ENCODE results near the gene ZBTB18. TPM values are rescaled to one million over a fixed set of nuclear protein-coding genes. Genes with fewer than 3 reads are reported as not detected.

Gene ZBTB18
- total RNA-seq, 1 experiment from 2014 or later: 12.1 TPM

DNA sequence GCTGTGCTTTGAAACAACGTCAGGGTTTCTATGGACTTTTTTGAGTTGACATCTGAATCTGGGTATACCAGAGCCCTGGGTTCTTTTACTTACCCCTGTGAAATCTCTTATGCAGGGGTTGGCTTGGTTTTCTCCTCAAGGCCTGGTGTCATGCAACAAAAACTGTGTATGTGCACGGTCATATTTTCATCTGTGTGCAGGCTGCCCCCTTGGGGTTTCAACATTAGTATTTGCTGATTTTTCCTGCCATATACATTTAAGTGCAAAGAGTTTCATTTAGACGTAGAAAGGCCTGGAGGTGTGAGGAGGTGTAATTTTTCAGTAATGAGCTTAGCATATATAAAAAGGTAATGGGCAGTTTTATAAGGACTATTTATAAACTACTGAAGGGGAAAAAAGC, 22.0 kb upstream of the ZBTB18 start:
- Histone ChIP-seq H3K9ac (ENCODE audit: extremely low read depth, insufficient read length, low read length) (no peak overlapping the region), H3K79me1 (ENCODE audit: insufficient read depth, low read depth, low read length, poor library complexity, severe bottlenecking) (no peaks in the 10 kb centered on the region), H3K56ac (ENCODE audit: insufficient read length, low read depth, low read length) (no peak overlapping the region), H3K23me2 (ENCODE audit: insufficient read length, low read depth, low read length, poor library complexity, severe bottlenecking) (no peaks in the 10 kb centered on the region), H3K4me1 (ENCODE audit: insufficient read depth, low read length) (no peaks in the 10 kb centered on the region), H2AK5ac (ENCODE audit: insufficient read length, low read length) (no peak overlapping the region), H4K5ac (ENCODE audit: insufficient read length, low read depth, low read length) (no peak overlapping the region), H3K4ac (ENCODE audit: low read depth, low read length) (no peak overlapping the region), H3K14ac (ENCODE audit: insufficient read depth, low read length) (no peak overlapping the region), H2BK120ac (ENCODE audit: low read depth, low read length, poor library complexity, severe bottlenecking) (no peak overlapping the region), H2BK15ac (ENCODE audit: low read depth, low read length) (no peak overlapping the region), H3K27me3 (ENCODE audit: insufficient read depth, low read length) (no peaks in the 10 kb centered on the region), H3T11ph (ENCODE audit: low read length) (no peak overlapping the region), H3K18ac (ENCODE audit: insufficient read length, low read depth, low read length) (no peak overlapping the region), H3K27ac (ENCODE audit: insufficient read length, low read depth, low read length) (no peak overlapping the region), H3K9me3 (ENCODE audit: control insufficient read depth, low read depth, low read length) (no peaks in the 10 kb centered on the region), H2BK5ac (ENCODE audit: insufficient read length, low read length) (no peak overlapping the region), H4K20me1 (ENCODE audit: control insufficient read depth, insufficient read depth, insufficient read length) (no peaks in the 10 kb centered on the region), H4K8ac (replicated peaks; ENCODE audit: insufficient read length, low read depth, low read length) (no peak overlapping the region), H3K23ac (ENCODE audit: insufficient read length, low read depth, low read length) (no peak overlapping the region), H2AFZ (ENCODE audit: low read length) (no peak overlapping the region), H3K4me2 (ENCODE audit: insufficient read depth, insufficient read length, low read length) (no peak overlapping the region), H4K91ac (ENCODE audit: insufficient read length, low read depth, low read length) (no peak overlapping the region), H3K79me2 (ENCODE audit: insufficient read depth, low read length) (no peaks in the 10 kb centered on the region), H2BK12ac (ENCODE audit: insufficient read length, low read depth, low read length) (no peak overlapping the region), H2BK20ac (ENCODE audit: low read depth, low read length, poor library complexity, severe bottlenecking) (no peak overlapping the region)
- Mint-ChIP-seq H3K9me3 (no peaks in the 10 kb centered on the region), H3K36me3 (ENCODE audit: insufficient read depth in 1 of 3, low read depth in 3 of 3) (no peaks in the 10 kb centered on the region), H3K4me3 (no peak overlapping the region), H3K27ac (no peak overlapping the region), H3K4me1 (peaks cover 0 to 10% of the 10 kb centered on the region in 2 experiments; a peak in 2 of 4 replicates), H3K27me3 (ENCODE audit: low read depth) (peaks cover 2% of the 10 kb centered on the region)
- TF ChIP-seq, protein P1, sequence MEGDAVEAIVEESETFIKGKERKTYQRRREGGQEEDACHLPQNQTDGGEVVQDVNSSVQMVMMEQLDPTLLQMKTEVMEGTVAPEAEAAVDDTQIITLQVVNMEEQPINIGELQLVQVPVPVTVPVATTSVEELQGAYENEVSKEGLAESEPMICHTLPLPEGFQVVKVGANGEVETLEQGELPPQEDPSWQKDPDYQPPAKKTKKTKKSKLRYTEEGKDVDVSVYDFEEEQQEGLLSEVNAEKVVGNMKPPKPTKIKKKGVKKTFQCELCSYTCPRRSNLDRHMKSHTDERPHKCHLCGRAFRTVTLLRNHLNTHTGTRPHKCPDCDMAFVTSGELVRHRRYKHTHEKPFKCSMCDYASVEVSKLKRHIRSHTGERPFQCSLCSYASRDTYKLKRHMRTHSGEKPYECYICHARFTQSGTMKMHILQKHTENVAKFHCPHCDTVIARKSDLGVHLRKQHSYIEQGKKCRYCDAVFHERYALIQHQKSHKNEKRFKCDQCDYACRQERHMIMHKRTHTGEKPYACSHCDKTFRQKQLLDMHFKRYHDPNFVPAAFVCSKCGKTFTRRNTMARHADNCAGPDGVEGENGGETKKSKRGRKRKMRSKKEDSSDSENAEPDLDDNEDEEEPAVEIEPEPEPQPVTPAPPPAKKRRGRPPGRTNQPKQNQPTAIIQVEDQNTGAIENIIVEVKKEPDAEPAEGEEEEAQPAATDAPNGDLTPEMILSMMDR (conservative IDR thresholded peaks at IDR 0.05): no peak
- WGBS (ENCODE audit: extremely low coverage, insufficient read length, low lambda C conversion rate): no CpG with 5 or more reads among the region's 3 CpGs
- DNase-seq: no peak

All from H9 (cell line).